Measurements from ENCODE around the gene CYP4V2. TPM values are rescaled to one million over a fixed set of nuclear protein-coding genes. Genes with fewer than 3 reads are reported as not detected.

CYP4V2 gene
- total and polyA plus RNA-seq, 2 experiments from 2014 or later = 10.5 to 16.3 TPM

DNA sequence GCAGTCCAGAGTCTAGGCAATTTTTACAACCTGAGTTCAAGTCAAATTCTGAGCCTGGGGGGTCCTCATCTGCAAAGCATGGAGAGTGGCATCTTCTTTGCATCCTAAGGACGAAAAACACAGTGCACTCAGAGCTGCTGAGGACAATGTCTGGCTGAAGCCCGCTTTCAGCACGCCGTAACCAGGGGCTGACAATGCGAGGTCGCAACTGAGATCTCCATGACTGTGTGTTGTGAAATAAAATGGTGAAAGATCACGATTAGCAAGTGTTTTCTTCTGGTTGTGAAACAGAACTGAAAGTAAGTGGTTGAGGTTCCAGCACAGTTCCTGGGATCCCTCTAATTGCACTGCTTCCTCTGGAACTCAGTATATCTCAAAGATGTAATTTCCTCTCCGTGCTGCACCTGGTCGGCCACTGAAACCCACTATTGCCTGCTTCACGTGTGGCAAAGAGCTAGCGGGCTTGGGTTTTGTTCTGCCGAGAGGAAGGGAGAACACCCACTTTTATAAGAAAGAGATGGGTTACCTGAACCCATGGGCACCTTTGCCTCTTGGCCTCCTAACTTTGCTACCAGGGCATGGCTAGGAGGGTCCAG, 66.9 kb downstream of the CYP4V2 start:
- Histone ChIP-seq H3K4me1 (ENCODE audit: insufficient read depth) (no peaks in the 10 kb centered on the region), H3K36me3 (ENCODE audit: low read depth) (no peaks in the 10 kb centered on the region), H4K20me1 (ENCODE audit: insufficient read depth) (no peaks in the 10 kb centered on the region), H2AFZ (no peak overlapping the region), H3K9me2 (ENCODE audit: insufficient read depth) (no peaks in the 10 kb centered on the region), H3F3A (ENCODE audit: insufficient read depth) (no peaks in the 10 kb centered on the region), H3K79me2 (ENCODE audit: insufficient read depth) (no peaks in the 10 kb centered on the region), H3K27ac (no peak overlapping the region), H3K4me3 (no peak overlapping the region), H3K4me2 (ENCODE audit: unreplicated experiment) (no peak overlapping the region), H3K27me3 (replicated peaks; ENCODE audit: insufficient read depth) (no peaks in the 10 kb centered on the region), H3K9ac (no peak overlapping the region), H3K9me3 (ENCODE audit: low read depth) (no peaks in the 10 kb centered on the region)
- 51 to 56% methylated on average over 12 of the region's 12 CpGs for WGBS, 2 experiments (ENCODE audit: low coverage in 1 of 2, low lambda C conversion rate in 2 of 2, missing lambda C conversion rate in 2 of 2)
- in situ Hi-C loops (cut with MboI) = no loop called here
- no peak for DNase-seq
- TF ChIP-seq EZH2phosphoT487 (IDR thresholded peaks at IDR 0.05; ENCODE audit: insufficient read depth, low read depth) (no peak), EZH2 (IDR thresholded peaks at IDR 0.05; ENCODE audit: insufficient read depth, poor library complexity, severe bottlenecking) (no peak)

GRCh38 chr4:186260117-186260503, 68.7 kb downstream of the CYP4V2 start:
- no peaks in the 10 kb centered on the region for H3F3A ChIP-seq (ENCODE audit: insufficient read depth)
- 28 to 44% methylated on average over 6 of the region's 6 CpGs for WGBS, 2 experiments (ENCODE audit: low coverage in 1 of 2, low lambda C conversion rate in 2 of 2, missing lambda C conversion rate in 2 of 2)
- in situ Hi-C loops (cut with MboI) = no loop called here
- H3K4me3 ChIP-seq = no peak overlapping the region
- DNase-seq = no peak
- TF ChIP-seq EZH2 (IDR thresholded peaks at IDR 0.05; ENCODE audit: insufficient read depth, poor library complexity, severe bottlenecking) (no peak), EZH2phosphoT487 (IDR thresholded peaks at IDR 0.05; ENCODE audit: insufficient read depth, low read depth) (no peak)
- H3K9ac ChIP-seq = no peak overlapping the region
- H3K4me1 ChIP-seq (ENCODE audit: insufficient read depth) = no peaks in the 10 kb centered on the region
- H3K9me3 ChIP-seq (ENCODE audit: low read depth) = no peaks in the 10 kb centered on the region
- no peak overlapping the region for H2AFZ ChIP-seq
- H3K79me2 ChIP-seq (ENCODE audit: insufficient read depth) = no peaks in the 10 kb centered on the region
- no peak overlapping the region for H3K4me2 ChIP-seq (ENCODE audit: unreplicated experiment)
- H3K36me3 ChIP-seq (ENCODE audit: low read depth) = no peaks in the 10 kb centered on the region
- H3K27me3 ChIP-seq (replicated peaks; ENCODE audit: insufficient read depth) = no peaks in the 10 kb centered on the region
- H4K20me1 ChIP-seq (ENCODE audit: insufficient read depth) = no peaks in the 10 kb centered on the region
- no peak overlapping the region for H3K27ac ChIP-seq
- H3K9me2 ChIP-seq (ENCODE audit: insufficient read depth) = no peaks in the 10 kb centered on the region

Other genes with a start within 250 kb of the CYP4V2 start
- gene TLR3, start 122.4 kb upstream of the CYP4V2 start, total RNA-seq (2014; rRNA removed; shearing (Covaris generic)) = 0.38 and 0.54 TPM in 2 replicates
- gene TLR3, start 122.4 kb upstream of the CYP4V2 start, polyA plus RNA-seq (2016; fragmentation: Nextera tagmentation; extraction: Ambion mirVana) = 0.66 and 0.68 TPM in 2 replicates
- gene FAM149A, start 86.9 kb upstream of the CYP4V2 start, total RNA-seq (2014; rRNA removed; shearing (Covaris generic)) = 0.13 and 3.4 TPM in 2 replicates
- gene FAM149A, start 86.9 kb upstream of the CYP4V2 start, polyA plus RNA-seq (2016; fragmentation: Nextera tagmentation; extraction: Ambion mirVana) = 0.94 and 1.2 TPM in 2 replicates
- gene KLKB1, start 35.9 kb downstream of the CYP4V2 start, total RNA-seq (2014; rRNA removed; shearing (Covaris generic)) = not detected in 2 replicates
- not detected in 2 replicates for gene KLKB1, start 35.9 kb downstream of the CYP4V2 start, polyA plus RNA-seq (2016; fragmentation: Nextera tagmentation; extraction: Ambion mirVana)
- not detected in 2 replicates for gene F11, start 74.6 kb downstream of the CYP4V2 start, total RNA-seq (2014; rRNA removed; shearing (Covaris generic))
- gene F11, start 74.6 kb downstream of the CYP4V2 start, polyA plus RNA-seq (2016; fragmentation: Nextera tagmentation; extraction: Ambion mirVana) = not detected in 2 replicates

All from GM23248 (cell line).